Fibroblast of gingiva (primary cell): ENCODE data around the gene GRHL1.

Source experiments
- DNase-seq: peaks from one replicate; pipeline ENCODE4 v3.0.0-alpha.2; 2011; ENCODE audit warnings: low read depth

GRHL1 gene

GRCh38 chr2:9994462-9994861, 43.0 kb downstream of the GRHL1 start:
- DNase-seq, result no peak

- no peak for DNase-seq
Measured at GRCh38 chr2:9995059-9995458, 43.6 kb downstream of the GRHL1 start.

- DNase-seq, result no peak
Measured at GRCh38 chr2:9996321-9996720, 44.8 kb downstream of the GRHL1 start.

DNA sequence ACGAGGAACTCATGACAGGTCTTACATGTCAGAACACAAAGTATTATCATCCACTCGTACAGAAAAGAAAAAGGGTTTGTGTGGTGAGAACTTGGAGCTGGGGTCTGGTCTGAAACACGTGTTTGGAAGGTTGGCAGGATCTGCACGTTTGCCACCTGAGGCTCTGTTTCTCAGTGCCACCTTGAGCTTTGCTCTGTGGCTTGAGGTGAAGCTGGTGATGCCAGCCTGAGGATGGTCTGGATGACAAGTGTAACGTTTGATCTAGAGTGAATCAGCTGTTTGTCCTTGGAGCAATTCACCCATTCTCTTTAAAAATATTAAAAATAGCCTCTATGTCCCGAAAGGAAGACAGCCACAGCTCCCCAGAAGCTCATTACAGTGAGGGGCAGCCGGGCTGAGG, 46.4 kb downstream of the GRHL1 start:
- DNase-seq, result no peak

- no peak for DNase-seq
Measured at GRCh38 chr2:9998916-9999654, 47.6 kb downstream of the GRHL1 start.

DNA sequence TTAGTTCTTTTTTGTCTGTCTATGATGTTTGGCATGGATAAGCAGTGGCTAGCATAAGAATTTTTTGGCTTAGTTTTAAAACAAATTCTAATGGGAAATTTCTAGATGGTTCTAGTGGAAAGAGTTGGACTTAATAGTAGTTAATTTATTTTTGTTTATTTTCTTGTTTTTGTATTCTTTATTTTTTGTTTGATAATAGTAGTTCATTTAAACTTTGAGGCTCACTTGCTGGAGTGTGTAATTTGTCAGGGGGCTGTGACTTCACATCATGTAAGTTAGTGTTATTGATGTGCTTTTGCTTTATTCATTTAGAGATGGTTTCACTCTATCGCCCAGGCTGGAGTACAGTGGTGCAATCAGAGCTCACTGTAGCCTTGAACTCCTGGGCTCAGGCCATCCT, 48.2 kb downstream of the GRHL1 start:
- DNase-seq, result no peak

- DNase-seq, result no peak
Measured at GRCh38 chr2:10000541-10000940, 49.0 kb downstream of the GRHL1 start.

DNA sequence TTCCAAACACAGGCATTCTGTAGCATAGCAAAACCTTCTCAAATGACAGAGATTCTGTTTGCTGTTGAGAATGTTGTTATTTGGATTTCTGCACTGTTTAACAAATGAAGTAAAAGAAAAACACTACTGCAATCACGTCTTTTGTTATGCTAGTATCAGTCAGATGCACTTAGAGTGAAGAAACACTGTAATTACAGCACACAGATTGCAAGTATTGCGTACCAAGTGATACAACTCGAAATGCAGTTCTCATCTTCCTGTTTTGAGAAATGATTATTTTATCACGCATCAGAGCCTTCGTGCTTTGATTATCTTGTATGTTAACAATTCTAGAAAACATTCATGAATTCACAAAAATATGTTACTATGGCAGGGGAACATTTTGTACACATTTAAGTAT, 50.1 kb downstream of the GRHL1 start:
- DNase-seq, result peak; percentile 27

DNA sequence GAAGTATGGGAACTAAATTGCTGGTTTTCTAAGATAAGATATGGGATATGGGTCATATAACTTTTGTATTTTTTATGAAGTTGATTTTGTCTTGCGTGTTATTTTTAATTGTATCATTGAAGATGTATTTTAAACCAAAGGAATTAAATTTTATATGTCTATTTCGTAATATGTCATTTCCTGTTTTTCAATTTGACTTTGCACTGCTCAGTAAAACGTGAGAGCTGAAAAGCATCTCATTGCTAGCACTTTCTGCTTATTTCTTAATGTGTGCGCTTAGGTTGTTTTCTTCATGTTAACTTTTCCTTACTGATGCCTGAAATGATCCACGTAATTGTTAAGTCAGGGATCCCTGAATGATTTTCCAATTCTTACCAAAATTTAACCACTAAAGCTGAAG, 50.6 kb downstream of the GRHL1 start:
- DNase-seq, result no peak

GRCh38 chr2:10002681-10003080, 51.2 kb downstream of the GRHL1 start:
- no peak for DNase-seq

DNA sequence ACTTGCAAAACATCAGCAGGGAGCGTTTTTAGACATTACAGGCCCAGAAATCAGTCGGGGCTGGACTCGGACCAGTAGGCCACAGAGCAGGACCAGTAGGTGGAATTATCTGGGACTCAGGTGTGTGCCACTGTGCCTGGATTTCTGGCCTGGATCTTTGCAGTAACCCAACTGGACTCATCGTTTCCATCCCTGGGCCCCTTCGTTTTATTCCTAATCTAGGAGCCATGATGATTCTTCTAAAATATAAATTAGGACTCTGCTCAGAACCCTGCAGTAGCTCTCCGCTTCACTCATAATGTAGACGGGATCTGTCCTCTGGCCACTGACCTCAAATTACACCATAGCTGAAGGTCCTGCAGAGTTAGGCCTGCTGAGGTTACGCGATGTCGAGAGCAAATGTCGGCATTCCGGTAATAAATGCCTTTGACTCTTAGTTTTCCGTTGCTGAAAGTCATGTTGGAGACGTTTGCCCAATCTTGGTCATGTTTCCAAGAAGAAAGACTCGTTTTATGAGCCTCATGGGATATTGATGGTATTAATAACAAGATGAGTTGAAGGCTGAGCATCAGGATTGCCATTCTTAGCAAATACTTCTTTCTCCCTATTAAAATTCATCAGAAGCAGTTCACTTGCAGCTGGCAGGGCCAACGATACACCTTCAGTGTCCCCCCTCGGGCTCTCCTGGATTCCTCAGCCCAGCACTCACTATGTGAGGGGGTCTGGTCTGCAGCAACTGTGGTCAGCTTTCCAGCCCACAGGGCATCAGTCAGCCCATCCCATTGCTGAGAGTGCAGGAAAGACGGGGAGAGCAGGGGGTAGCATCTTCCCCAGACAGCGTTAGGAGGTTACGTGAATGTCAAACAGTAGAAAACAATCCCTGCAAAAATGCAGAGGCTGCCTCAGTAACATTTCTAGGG, 52.0 kb downstream of the GRHL1 start:
- no peak for DNase-seq

DNA sequence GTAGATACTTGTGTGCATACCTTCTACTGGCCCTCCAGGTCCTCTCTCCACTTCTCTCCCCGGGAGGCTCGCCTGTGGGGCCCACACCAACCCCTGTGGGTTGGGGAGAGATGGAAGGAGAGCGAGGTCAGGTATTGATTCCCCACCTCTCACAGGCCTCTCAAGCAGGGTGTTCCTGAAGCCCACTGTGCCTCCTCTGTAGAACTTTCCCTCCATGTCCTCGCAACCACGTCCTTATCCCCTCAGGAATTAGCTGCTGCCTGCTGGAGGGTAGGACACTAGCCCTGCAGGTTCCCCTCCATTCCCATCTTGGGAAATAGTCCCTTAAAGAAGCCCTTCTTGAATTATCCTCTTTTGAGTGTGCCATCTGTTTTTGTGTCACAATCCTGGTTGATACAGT, 52.9 kb downstream of the GRHL1 start:
- no peak for DNase-seq

- no peak for DNase-seq
Measured at GRCh38 chr2:10004836-10005235, 53.3 kb downstream of the GRHL1 start.

GRCh38 chr2:10005461-10006235, 54.2 kb downstream of the GRHL1 start:
- DNase-seq, result no peak

GRCh38 chr2:10006236-10007161, 55.0 kb downstream of the GRHL1 start:
- no peak for DNase-seq

DNA sequence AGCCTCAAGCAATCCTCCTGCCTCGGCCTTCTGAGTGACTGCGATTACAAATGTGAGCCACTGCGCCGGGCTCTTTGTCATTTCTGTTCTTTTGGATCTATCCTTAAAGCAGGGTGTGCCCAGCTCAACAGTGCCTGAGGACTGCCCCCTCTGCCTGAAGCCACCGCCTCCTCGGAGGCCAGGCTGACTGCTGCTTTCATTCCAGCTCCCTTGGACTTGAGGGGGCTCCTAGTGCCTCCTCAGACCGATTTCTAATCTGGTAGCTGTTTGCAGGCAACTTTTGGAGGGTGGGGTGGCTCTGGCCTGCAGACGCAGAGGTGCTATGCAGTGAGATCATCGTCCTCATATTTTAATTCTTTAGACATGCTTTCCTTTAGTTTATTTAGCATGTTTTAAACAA, 55.9 kb downstream of the GRHL1 start:
- no peak for DNase-seq

GRCh38 chr2:10007921-10008808, 56.7 kb downstream of the GRHL1 start:
- no peak for DNase-seq

- no peak for DNase-seq
Measured at GRCh38 chr2:10008809-10009176, 57.3 kb downstream of the GRHL1 start.

- no peak for DNase-seq
Measured at GRCh38 chr2:10009271-10009810, 57.8 kb downstream of the GRHL1 start.
